H1 (cell line): ENCODE measurements around the gene SH3PXD2B. TPM values are rescaled to one million over a fixed set of nuclear protein-coding genes. Genes with fewer than 3 reads are reported as not detected.

Source experiments
- CTCF ChIA-PET: fragments of 300-600 bp; sonication (Branson Sonifier 250); formaldehyde crosslinking; loops from one replicate; lab custom pipeline; 2021; ENCODE audit not compliant: partially characterized antibody; lab: Charles Lee
- POLR2A ChIA-PET: fragments of 300-600 bp; sonication (Branson Sonifier 250); formaldehyde crosslinking; loops from one replicate; lab custom pipeline; 2021; ENCODE audit warnings: inconsistent platforms; ENCODE audit not compliant: partially characterized antibody; lab: Charles Lee
- DNase-seq, 2 experiments: peaks; one replicate each; pipeline versions ENCODE4 v3.0.0 to v3.0.0-alpha.2; 2010 to 2022; ENCODE audit warnings: low spot score in 2 of 2, low read depth in 1 of 2, mixed read lengths in 1 of 2
- FAIRE-seq: peaks from 2 replicates; lab custom pipeline; 2011; peaks lifted over from hg19 to GRCh38; lab: Jason Lieb, UNC
- H2AFZ ChIP-seq: 2 replicates; pipeline ENCODE4 v1.8.1; 2012; ENCODE audit warnings: low read length, inconsistent platforms
- H2AK5ac ChIP-seq: 2 replicates; pipeline ENCODE4 v1.6.1; 2013; ENCODE audit warnings: low read depth, low read length
- H2BK120ac ChIP-seq: replicated peaks from 2 replicates; pipeline ENCODE3; 2013; ENCODE audit warnings: low read depth, low read length, inconsistent platforms
- H2BK12ac ChIP-seq: 2 replicates; pipeline ENCODE4 v1.6.1; 2013; ENCODE audit warnings: low read depth, low read length
- H2BK15ac ChIP-seq: 2 replicates; pipeline ENCODE4 v1.6.1; 2013; ENCODE audit warnings: low read length
- H2BK20ac ChIP-seq: 2 replicates; pipeline ENCODE4 v1.6.1; 2013; ENCODE audit warnings: low read length
- H2BK5ac ChIP-seq: 2 replicates; pipeline ENCODE4 v1.6.1; 2013; ENCODE audit warnings: low read depth, low read length
- H3K14ac ChIP-seq: 2 replicates; pipeline ENCODE4 v1.6.1; 2013; ENCODE audit warnings: inconsistent platforms; ENCODE audit not compliant: insufficient read length
- H3K18ac ChIP-seq: 2 replicates; pipeline ENCODE4 v1.6.1; 2013; ENCODE audit warnings: low read length; ENCODE audit errors: extremely low read depth
- H3K23ac ChIP-seq: 2 replicates; pipeline ENCODE4 v1.6.1; 2013; ENCODE audit warnings: inconsistent platforms; ENCODE audit not compliant: insufficient read length
- H3K23me2 ChIP-seq: 2 replicates; pipeline ENCODE4 v1.6.1; 2013; ENCODE audit warnings: low read depth, low read length
- H3K27ac ChIP-seq: 2 replicates; pipeline ENCODE4 v1.6.1; 2011; ENCODE audit warnings: low read depth, low read length, inconsistent platforms
- H3K27me3 ChIP-seq, 4 experiments: replicated peaks in 1 of 4; 1 replicate in 1 of 4; 2 replicates in 3 of 4; pipeline versions ENCODE4 v1.6.1 to v1.8.1; 2011 to 2013; ENCODE audit warnings: low read length in 3 of 4, mild to moderate bottlenecking in 3 of 4, inconsistent platforms in 2 of 4, mixed read lengths in 2 of 4, moderate library complexity in 1 of 4; ENCODE audit not compliant: control insufficient read depth in 3 of 4, insufficient read depth in 3 of 4; ENCODE audit errors: extremely low read depth in 1 of 4
- H3K36me3 ChIP-seq, 4 experiments: 2 replicates each; pipeline versions ENCODE4 v1.6.1 to v1.8.1; 2011 to 2013; ENCODE audit warnings: mild to moderate bottlenecking in 4 of 4, low read length in 3 of 4, moderate library complexity in 2 of 4, control low read depth in 1 of 4, inconsistent platforms in 1 of 4; ENCODE audit not compliant: insufficient read depth in 4 of 4, control insufficient read depth in 2 of 4
- H3K4ac ChIP-seq: replicated peaks from 2 replicates; pipeline ENCODE3; 2013; ENCODE audit warnings: low read length, low read depth, mixed read lengths, inconsistent platforms; ENCODE audit not compliant: insufficient read length
- H3K4me1 ChIP-seq, 4 experiments: replicated peaks in 1 of 4; 1 replicate in 1 of 4; 2 replicates in 3 of 4; pipeline versions ENCODE4 v1.6.1 to v1.8.1; 2011 to 2013; ENCODE audit warnings: low read length in 3 of 4, inconsistent platforms in 2 of 4, mixed read lengths in 1 of 4; ENCODE audit not compliant: insufficient read depth in 4 of 4, control insufficient read depth in 3 of 4
- H3K4me2 ChIP-seq, 2 experiments: 2 replicates each; pipeline versions ENCODE4 v1.6.1 to v1.8.1; 2011 to 2013; ENCODE audit warnings: low read depth in 2 of 2, low read length in 2 of 2, control low read depth in 1 of 2, inconsistent platforms in 1 of 2, mild to moderate bottlenecking in 1 of 2; ENCODE audit not compliant: insufficient read depth in 1 of 2
- H3K4me3 ChIP-seq, 4 experiments: fragments of 200-600, 300-600 bp in 1 of 4; sonication (generic), shearing (Covaris generic), sonication (Bioruptor Twin) in 1 of 4; 2 replicates each; pipeline versions ENCODE4 v1.5.1 to v1.8.1; 2011 to 2016; ENCODE audit warnings: low read length in 4 of 4, low read depth in 3 of 4, control low read depth in 2 of 4, inconsistent platforms in 2 of 4, mild to moderate bottlenecking in 2 of 4, mixed read lengths in 1 of 4, moderate library complexity in 1 of 4; ENCODE audit not compliant: insufficient read depth in 2 of 4; ENCODE audit errors: extremely low read depth in 1 of 4
- H3K56ac ChIP-seq: replicated peaks from 2 replicates; pipeline ENCODE3; 2013; ENCODE audit warnings: low read depth, mild to moderate bottlenecking, mixed read lengths, low read length, inconsistent platforms; ENCODE audit not compliant: insufficient read length
- H3K79me1 ChIP-seq: 2 replicates; pipeline ENCODE4 v1.6.1; 2013; ENCODE audit warnings: low read depth, low read length, control low read depth
- H3K79me2 ChIP-seq, 2 experiments: 2 replicates each; pipeline versions ENCODE4 v1.6.1 to v1.8.1; 2012 to 2013; ENCODE audit warnings: low read length in 2 of 2, mild to moderate bottlenecking in 2 of 2, inconsistent platforms in 1 of 2; ENCODE audit not compliant: insufficient read depth in 2 of 2, control insufficient read depth in 1 of 2
- H3K9ac ChIP-seq, 4 experiments: replicated peaks in 1 of 4; 1 replicate in 1 of 4; 2 replicates in 3 of 4; pipeline versions ENCODE4 v1.6.1 to v1.8.1; 2011 to 2013; ENCODE audit warnings: low read depth in 3 of 4, low read length in 3 of 4, control low read depth in 2 of 4, mild to moderate bottlenecking in 2 of 4, moderate library complexity in 2 of 4, inconsistent platforms in 1 of 4; ENCODE audit errors: extremely low read depth in 1 of 4
- H3K9me3 ChIP-seq, 2 experiments: 2 replicates each; pipeline versions ENCODE4 v1.6.1 to v1.8.1; 2012 to 2013; ENCODE audit warnings: mild to moderate bottlenecking in 2 of 2, moderate library complexity in 2 of 2, control low read depth in 1 of 2, inconsistent platforms in 1 of 2, low read depth in 1 of 2, low read length in 1 of 2, mixed read lengths in 1 of 2; ENCODE audit not compliant: insufficient read depth in 2 of 2
- H4K20me1 ChIP-seq, 2 experiments: replicated peaks in 1 of 2; 2 replicates each; pipeline versions ENCODE3 to v1.8.1; 2011 to 2013; ENCODE audit warnings: inconsistent platforms in 2 of 2, low read length in 2 of 2, mild to moderate bottlenecking in 1 of 2; ENCODE audit not compliant: insufficient read depth in 2 of 2, control insufficient read depth in 1 of 2
- H4K5ac ChIP-seq: 2 replicates; pipeline ENCODE4 v1.6.1; 2013; ENCODE audit warnings: low read length, low read depth, mixed read lengths, inconsistent platforms; ENCODE audit not compliant: insufficient read length
- H4K8ac ChIP-seq: 2 replicates; pipeline ENCODE4 v1.8.0; 2013; ENCODE audit warnings: mild to moderate bottlenecking, moderate library complexity, low read length, inconsistent platforms; ENCODE audit not compliant: insufficient read depth; ENCODE audit errors: extremely low read depth
- H4K91ac ChIP-seq: replicated peaks from 2 replicates; pipeline ENCODE3; 2013; ENCODE audit warnings: low read length, mixed read lengths, inconsistent platforms; ENCODE audit not compliant: insufficient read length
- BACH1 ChIP-seq: IDR thresholded peaks from 2 replicates; pipeline ENCODE4 v1.6.1; 2012; ENCODE audit warnings: low read length, improper control_type of control experiment
- CHD1 ChIP-seq: IDR thresholded peaks from 2 replicates; pipeline ENCODE4 v1.6.1; 2012; ENCODE audit warnings: low read depth, low read length, improper control_type of control experiment
- JUND ChIP-seq: IDR thresholded peaks from 2 replicates; pipeline ENCODE4 v1.6.1; 2011; ENCODE audit warnings: mild to moderate bottlenecking, improper control_type of control experiment, low read length
- KDM5A ChIP-seq: fragments of 200-600 bp; IDR thresholded peaks from 2 replicates; pipeline ENCODE4 v1.7.1; 2012; ENCODE audit warnings: mild to moderate bottlenecking, low read length, inconsistent platforms, mixed read lengths
- NRF1 ChIP-seq: IDR thresholded peaks from 2 replicates; pipeline ENCODE4 v1.6.1; 2011; ENCODE audit warnings: mild to moderate bottlenecking, low read depth, low read length, improper control_type of control experiment
- RBBP5 ChIP-seq: IDR thresholded peaks from 2 replicates; pipeline ENCODE4 v1.7.1; 2012; ENCODE audit warnings: low read depth, mild to moderate bottlenecking, inconsistent platforms, low read length, moderate library complexity, borderline replicate concordance
- RXRA ChIP-seq: IDR thresholded peaks from 2 replicates; pipeline ENCODE4 v1.6.1; 2011; ENCODE audit warnings: low read depth, mild to moderate bottlenecking, low read length, moderate library complexity; ENCODE audit not compliant: insufficient read depth
- SUZ12 ChIP-seq: fragments of 200-600 bp; sonication (generic); IDR thresholded peaks from 2 replicates; pipeline ENCODE4 v1.6.1; 2012; ENCODE audit warnings: mild to moderate bottlenecking, inconsistent platforms, low read length, moderate library complexity, mixed read lengths
- TAF7 ChIP-seq: optimal IDR thresholded peaks from 2 replicates; pipeline ENCODE3; 2011; ENCODE audit warnings: low read depth, mild to moderate bottlenecking, inconsistent platforms, low read length, moderate library complexity, borderline replicate concordance
- TCF12 ChIP-seq: IDR thresholded peaks from 2 replicates; pipeline ENCODE4 v1.6.1; 2011; ENCODE audit warnings: low read depth, mild to moderate bottlenecking, low read length
- TEAD4 ChIP-seq: IDR thresholded peaks from 2 replicates; pipeline ENCODE4 v1.6.1; 2012; ENCODE audit warnings: low read depth, low read length, inconsistent platforms, mixed read lengths
- WGBS, 2 experiments: shearing (Covaris generic) in 1 of 2; methylation state at CpG; one replicate each; pipeline versions ENCODE4 v1.1.6 to v1.1.7; 2013 to 2015; ENCODE audit warnings: low lambda C conversion rate in 2 of 2, mixed read lengths in 2 of 2, inconsistent platforms in 1 of 2, low coverage in 1 of 2, missing lambda C conversion rate in 1 of 2; ENCODE audit not compliant: insufficient replicate concordance in 2 of 2, insufficient coverage in 1 of 2, insufficient read length in 1 of 2; ENCODE audit errors: extremely low coverage in 1 of 2, missing lambda C conversion rate in 1 of 2; 5-methylcytosine and 5-hydroxymethylcytosine counted together
- polyA plus RNA-seq, 7 experiments: library from polyadenylated mRNA; depleted of rRNA in 3 of 7; stranded (reverse) in 5 of 7; unstranded in 2 of 7; fragments of >200 nt in 5 of 7; fragments of 200-250 nt in 2 of 7; gene quantifications; 1 replicate in 5 of 7; 2 replicates in 1 of 7; 4 replicates in 1 of 7; pipeline versions ENCODE4 v1.2.1 to v1.2.3, GENCODE V29; 2011 to 2013; ENCODE audit warnings: missing spikeins in 2 of 7, mixed read lengths in 2 of 7
- total RNA-seq: library from RNA; stranded (reverse); fragmentation: NEBNext Ultra II Directional; extraction: Animal tissue kit (Norgen Biotek cat#: 25700); gene quantifications from 2 replicates; pipeline ENCODE4 v1.2.1, GENCODE V29; 2021
- TF ChIP-seq, protein P1 (sequence below), 3 experiments: IDR thresholded peaks; 1 replicate in 2 of 3; 2 replicates in 1 of 3; pipeline versions ENCODE4 v1.5.1 to v1.6.1; 2011; ENCODE audit warnings: low read length in 3 of 3, mild to moderate bottlenecking in 3 of 3, inconsistent platforms in 2 of 3, low read depth in 1 of 3, moderate library complexity in 1 of 3; ENCODE audit not compliant: insufficient read depth in 1 of 3; ENCODE audit errors: control extremely low read depth in 1 of 3

Gene SH3PXD2B
- total and polyA plus RNA-seq, 2 of the 8 experiments (the other 6 are each of a cell fraction or from before 2014, with no cell fraction given), result 32.9 to 72.9 TPM

- whole genome bisulfite sequencing, 2 experiments, result 93% methylated on average over 5 of the region's 5 CpGs; no CpG with 5 or more reads in 1 of the 2 experiments
- Histone ChIP-seq H3K27ac (no peak overlapping the region), H2AK5ac (no peak overlapping the region), H3K79me2 (peaks cover 0 to 57% of the 10 kb centered on the region in 2 experiments; a peak in 3 of 4 replicates), H3K4ac (no peak overlapping the region), H2BK120ac (no peak overlapping the region), H4K20me1 (peaks cover 10 to 40% of the 10 kb centered on the region in 2 experiments), H3K9me3 (no peaks in the 10 kb centered on the region), H3K36me3 (peaks cover 0 to 6% (median 2%) of the 10 kb centered on the region in 4 experiments; a peak in 4 of 8 replicates), H2AFZ (no peak overlapping the region), H4K5ac (no peak overlapping the region), H3K23me2 (no peaks in the 10 kb centered on the region), H3K56ac (no peak overlapping the region), H3K14ac (no peak overlapping the region), H2BK5ac (no peak overlapping the region), H4K8ac (no peak overlapping the region), H3K23ac (no peak overlapping the region), H3K4me2 (no peak overlapping the region), H2BK20ac (no peak overlapping the region), H3K79me1 (peaks cover 14% of the 10 kb centered on the region), H3K4me1 (peaks cover 0 to 3% (median 0%) of the 10 kb centered on the region in 4 experiments; a peak in 2 of 7 replicates), H2BK15ac (no peak overlapping the region), H3K4me3 (no peak overlapping the region), H4K91ac (no peak overlapping the region), H3K27me3 (no peaks in the 10 kb centered on the region), H2BK12ac (no peak overlapping the region), H3K9ac (no peak overlapping the region), H3K18ac (no peak overlapping the region)
- ChIA-PET CTCF (interaction anchor here (1.3 to 7.1 kb wide), 2 partner anchors 25 to 93 kb away, joined by 3 to 36 read pairs; no protein-coding TSS in a partner anchor), POLR2A (no interaction called here)
- FAIRE-seq (no peak), DNase-seq (no peak)
- TF ChIP-seq RBBP5 (no peak), CHD1 (no peak), SUZ12 (no peak), RXRA (no peak), KDM5A (no peak), JUND (no peak), TCF12 (no peak), BACH1 (no peak), TAF7 (no peak), TEAD4 (no peak), NRF1 (no peak)
- TF ChIP-seq, protein P1, sequence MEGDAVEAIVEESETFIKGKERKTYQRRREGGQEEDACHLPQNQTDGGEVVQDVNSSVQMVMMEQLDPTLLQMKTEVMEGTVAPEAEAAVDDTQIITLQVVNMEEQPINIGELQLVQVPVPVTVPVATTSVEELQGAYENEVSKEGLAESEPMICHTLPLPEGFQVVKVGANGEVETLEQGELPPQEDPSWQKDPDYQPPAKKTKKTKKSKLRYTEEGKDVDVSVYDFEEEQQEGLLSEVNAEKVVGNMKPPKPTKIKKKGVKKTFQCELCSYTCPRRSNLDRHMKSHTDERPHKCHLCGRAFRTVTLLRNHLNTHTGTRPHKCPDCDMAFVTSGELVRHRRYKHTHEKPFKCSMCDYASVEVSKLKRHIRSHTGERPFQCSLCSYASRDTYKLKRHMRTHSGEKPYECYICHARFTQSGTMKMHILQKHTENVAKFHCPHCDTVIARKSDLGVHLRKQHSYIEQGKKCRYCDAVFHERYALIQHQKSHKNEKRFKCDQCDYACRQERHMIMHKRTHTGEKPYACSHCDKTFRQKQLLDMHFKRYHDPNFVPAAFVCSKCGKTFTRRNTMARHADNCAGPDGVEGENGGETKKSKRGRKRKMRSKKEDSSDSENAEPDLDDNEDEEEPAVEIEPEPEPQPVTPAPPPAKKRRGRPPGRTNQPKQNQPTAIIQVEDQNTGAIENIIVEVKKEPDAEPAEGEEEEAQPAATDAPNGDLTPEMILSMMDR (IDR thresholded peaks at IDR 0.05; ENCODE audit: control extremely low read depth in 1 of 3, insufficient read depth in 1 of 3, low read depth in 1 of 3, low read length in 3 of 3), result no peak
Measured at GRCh38 chr5:172427202-172427601, 27.1 kb downstream of the SH3PXD2B start.
